ENCODE results near the gene GSE1. TPM values are rescaled to one million over a fixed set of nuclear protein-coding genes. Genes with fewer than 3 reads are reported as not detected.

The GSE1 gene
- polyA plus RNA-seq, 1 donor (not counting 4 experiments of a cell fraction or from before 2014, with no cell fraction given), result 5.0 TPM

GRCh38 chr16:85573696-85574641 is 39.2 kb upstream of the GSE1 start:
- H2AFZ ChIP-seq (ENCODE audit: control insufficient read depth, low read length), result no peak overlapping the region
- H3K9me1 ChIP-seq (ENCODE audit: control insufficient read depth, extremely low read depth, insufficient read depth, low read length), result no peaks in the 10 kb centered on the region
- H4K20me1 ChIP-seq (ENCODE audit: control insufficient read depth, extremely low read depth, insufficient read depth, low read length), result peaks cover 6% of the 10 kb centered on the region
- H3K27me3 ChIP-seq (ENCODE audit: control insufficient read depth, extremely low read depth, insufficient read depth, low read length), result no peaks in the 10 kb centered on the region
- no peak overlapping the region for H3K4me2 ChIP-seq (ENCODE audit: control insufficient read depth, extremely low read depth, insufficient read depth, low read depth, low read length)
- no peaks in the 10 kb centered on the region for H3K4me1 ChIP-seq (ENCODE audit: control insufficient read depth, extremely low read depth, insufficient read depth, low read length)
- H3K79me2 ChIP-seq (ENCODE audit: control insufficient read depth, insufficient read depth, low read length), result no peaks in the 10 kb centered on the region
- FAIRE-seq, result no peak
- no peaks in the 10 kb centered on the region for H3K36me3 ChIP-seq (ENCODE audit: control insufficient read depth in 2 of 2, extremely low read depth in 1 of 2, insufficient read depth in 2 of 2, low read length in 2 of 2)
- H3K9me3 ChIP-seq (ENCODE audit: control insufficient read depth, low read depth, low read length), result no peaks in the 10 kb centered on the region
- no peak for DNase-seq (ENCODE audit: low read depth, low spot score)
- H3K9ac ChIP-seq (ENCODE audit: control insufficient read depth, extremely low read depth, insufficient read depth, low read length), result no peak overlapping the region
- TF ChIP-seq CTCF (optimal IDR thresholded peaks at IDR 0.05 in 1 of 3, IDR thresholded peaks at IDR 0.05 in 1 of 3, conservative IDR thresholded peaks at IDR 0.05 in 1 of 3; ENCODE audit: extremely low read depth in 1 of 3, insufficient read depth in 2 of 3, low read length in 3 of 3) (no peak), EZH2 (IDR thresholded peaks at IDR 0.05; ENCODE audit: low read length) (no peak)
- no peak overlapping the region for H3K4me3 ChIP-seq (ENCODE audit: control insufficient read depth in 2 of 3, extremely low read depth in 1 of 3, insufficient read depth in 2 of 3, low read depth in 1 of 3, low read length in 3 of 3)
- dilution Hi-C loops (cut with MboI; ENCODE audit: extremely low pct_ligation_motif_present, low sequenced_read_pairs), result no loop called here
- H3K27ac ChIP-seq (ENCODE audit: control insufficient read depth, insufficient read depth, low read length), result no peak overlapping the region

DNA sequence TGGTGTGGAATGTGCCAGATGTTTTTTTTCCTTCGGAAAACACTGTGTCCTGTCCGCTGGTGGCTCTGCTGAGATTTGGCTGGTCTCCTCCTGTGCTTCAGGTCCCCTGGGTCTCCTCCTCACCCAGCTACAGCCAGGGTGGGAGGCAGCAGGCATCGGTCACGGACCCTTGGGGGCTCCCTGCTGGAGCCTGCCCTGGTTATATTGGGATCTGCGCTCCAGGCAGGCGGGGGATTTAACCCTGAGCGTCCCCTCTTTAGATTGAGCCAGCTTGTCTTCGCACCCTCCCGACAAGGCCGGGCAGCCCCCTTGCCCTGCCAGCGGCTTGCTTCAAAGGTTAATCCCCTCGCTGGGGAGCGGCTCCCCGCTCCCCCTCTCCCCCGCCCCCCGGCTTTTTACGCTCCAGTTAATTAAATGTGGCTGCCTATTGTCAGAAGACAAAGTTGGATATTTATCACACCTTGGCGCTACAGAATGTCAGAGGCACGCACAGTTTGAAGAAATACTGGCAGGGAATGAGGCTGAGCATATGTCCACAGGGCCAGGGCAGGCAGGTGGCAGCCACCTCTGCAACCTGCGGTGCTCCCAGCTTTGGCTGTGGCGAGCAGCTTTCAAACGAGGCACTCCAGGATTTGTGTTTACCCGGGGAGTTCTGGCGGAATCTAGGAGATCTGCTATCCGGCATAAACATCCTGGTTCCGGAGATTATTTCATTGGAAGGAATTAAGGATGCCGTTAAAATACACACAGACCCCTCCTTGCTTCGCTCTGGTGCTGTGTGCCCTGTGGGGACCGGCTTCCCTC is 38.2 kb upstream of the GSE1 start:
- no peaks in the 10 kb centered on the region for H3K79me2 ChIP-seq (ENCODE audit: control insufficient read depth, insufficient read depth, low read length)
- no peaks in the 10 kb centered on the region for H3K9me3 ChIP-seq (ENCODE audit: control insufficient read depth, low read depth, low read length)
- FAIRE-seq (no peak), DNase-seq (ENCODE audit: low read depth, low spot score) (no peak)
- no peak overlapping the region for H3K27ac ChIP-seq (ENCODE audit: control insufficient read depth, insufficient read depth, low read length)
- H3K4me2 ChIP-seq (ENCODE audit: control insufficient read depth, extremely low read depth, insufficient read depth, low read depth, low read length), result no peak overlapping the region
- H3K9ac ChIP-seq (ENCODE audit: control insufficient read depth, extremely low read depth, insufficient read depth, low read length), result no peak overlapping the region
- H3K36me3 ChIP-seq (ENCODE audit: control insufficient read depth in 2 of 2, extremely low read depth in 1 of 2, insufficient read depth in 2 of 2, low read length in 2 of 2), result no peaks in the 10 kb centered on the region
- dilution Hi-C loops (cut with MboI; ENCODE audit: extremely low pct_ligation_motif_present, low sequenced_read_pairs), result no loop called here
- no peaks in the 10 kb centered on the region for H3K27me3 ChIP-seq (ENCODE audit: control insufficient read depth, extremely low read depth, insufficient read depth, low read length)
- no peaks in the 10 kb centered on the region for H3K4me1 ChIP-seq (ENCODE audit: control insufficient read depth, extremely low read depth, insufficient read depth, low read length)
- H3K9me1 ChIP-seq (ENCODE audit: control insufficient read depth, extremely low read depth, insufficient read depth, low read length), result no peaks in the 10 kb centered on the region
- H3K4me3 ChIP-seq (ENCODE audit: control insufficient read depth in 2 of 3, extremely low read depth in 1 of 3, insufficient read depth in 2 of 3, low read depth in 1 of 3, low read length in 3 of 3), result no peak overlapping the region
- TF ChIP-seq CTCF (optimal IDR thresholded peaks at IDR 0.05 in 1 of 3, IDR thresholded peaks at IDR 0.05 in 1 of 3, conservative IDR thresholded peaks at IDR 0.05 in 1 of 3; ENCODE audit: extremely low read depth in 1 of 3, insufficient read depth in 2 of 3, low read length in 3 of 3) (no peak), EZH2 (IDR thresholded peaks at IDR 0.05; ENCODE audit: low read length) (no peak)
- no peak overlapping the region for H2AFZ ChIP-seq (ENCODE audit: control insufficient read depth, low read length)
- H4K20me1 ChIP-seq (ENCODE audit: control insufficient read depth, extremely low read depth, insufficient read depth, low read length), result peaks cover 6% of the 10 kb centered on the region

Measured in keratinocyte (primary cell).